Naive thymus-derived CD4-positive, alpha-beta T cell (primary cell): ENCODE data around the gene PODN. TPM values are rescaled to one million over a fixed set of nuclear protein-coding genes. Genes with fewer than 3 reads are reported as not detected.

ENCODE experiments used
- ATAC-seq: fragments of 150-1000 bp; cut with Tn5 transposase; 2 replicates; pipeline ENCODE4 v1.10.0; 2021; ENCODE audit warnings: mild to moderate bottlenecking, moderate library complexity
- CTCF ChIA-PET: fragments of 350-600 bp; sonication (Branson Sonifier 250); formaldehyde crosslinking; loops from one replicate; lab custom pipeline; 2021; ENCODE audit warnings: antibody characterized with exemption; lab: Charles Lee
- POLR2A ChIA-PET: fragments of 350-600 bp; sonication (Branson Sonifier 250); formaldehyde crosslinking; loops from one replicate; lab custom pipeline; 2021; ENCODE audit warnings: antibody characterized with exemption, inconsistent platforms; lab: Charles Lee
- DNase-seq, 9 donors: peaks; one replicate each; pipeline versions ENCODE4 v3.0.0 to v3.0.0-alpha.2; 2020 to 2022; ENCODE audit warnings: mixed read lengths in 1 of 9
- H3K27ac ChIP-seq: one replicate; pipeline ENCODE4 v1.7.0; 2013; ENCODE audit warnings: mild to moderate bottlenecking, low read depth, low read length, moderate library complexity
- H3K27me3 ChIP-seq, 2 donors: one replicate each; pipeline ENCODE4 v1.7.0; 2013; ENCODE audit warnings: low read length in 2 of 2, mild to moderate bottlenecking in 2 of 2, moderate library complexity in 2 of 2; ENCODE audit not compliant: control insufficient read depth in 2 of 2, insufficient read depth in 2 of 2
- H3K36me3 ChIP-seq, 3 experiments: 1 replicate in 2 of 3; 2 replicates in 1 of 3; pipeline ENCODE4 v1.7.0; 2013; ENCODE audit warnings: low read length in 3 of 3, mild to moderate bottlenecking in 3 of 3, moderate library complexity in 1 of 3; ENCODE audit not compliant: insufficient read depth in 3 of 3, control insufficient read depth in 2 of 3
- H3K4me1 ChIP-seq, 2 donors: one replicate each; pipeline ENCODE4 v1.7.0; 2013; ENCODE audit warnings: low read length in 2 of 2, mild to moderate bottlenecking in 2 of 2, moderate library complexity in 1 of 2; ENCODE audit not compliant: control insufficient read depth in 2 of 2, insufficient read depth in 2 of 2
- H3K4me3 ChIP-seq: 2 replicates; pipeline ENCODE4 v1.7.0; 2013; ENCODE audit warnings: mild to moderate bottlenecking, low read length
- H3K9me3 ChIP-seq, 3 experiments: 1 replicate in 2 of 3; 2 replicates in 1 of 3; pipeline ENCODE4 v1.7.0; 2013; ENCODE audit warnings: low read length in 3 of 3; ENCODE audit not compliant: control insufficient read depth in 2 of 3
- H3K27ac Mint-ChIP-seq, 9 donors: one replicate each; pipeline ENCODE4 v1.8.0; 2020 to 2022; ENCODE audit warnings: mixed read lengths in 9 of 9, mild to moderate bottlenecking in 8 of 9, moderate library complexity in 5 of 9, inconsistent platforms in 2 of 9
- H3K27me3 Mint-ChIP-seq, 5 donors: one replicate each; pipeline ENCODE4 v1.8.0; 2021 to 2022; ENCODE audit warnings: mixed read lengths in 5 of 5, mild to moderate bottlenecking in 1 of 5
- H3K36me3 Mint-ChIP-seq, 5 donors: one replicate each; pipeline ENCODE4 v1.8.0; 2020 to 2022; ENCODE audit warnings: mixed read lengths in 5 of 5, mild to moderate bottlenecking in 3 of 5, inconsistent platforms in 1 of 5
- H3K4me1 Mint-ChIP-seq, 7 donors: one replicate each; pipeline ENCODE4 v1.8.0; 2020 to 2022; ENCODE audit warnings: mixed read lengths in 7 of 7, mild to moderate bottlenecking in 3 of 7, inconsistent platforms in 1 of 7
- H3K4me3 Mint-ChIP-seq, 10 donors: one replicate each; pipeline ENCODE4 v1.8.0; 2020 to 2022; ENCODE audit warnings: mild to moderate bottlenecking in 10 of 10, mixed read lengths in 10 of 10, moderate library complexity in 6 of 10, inconsistent platforms in 2 of 10
- H3K9me3 Mint-ChIP-seq, 11 donors: one replicate each; pipeline ENCODE4 v1.8.0; 2020 to 2022; ENCODE audit warnings: mixed read lengths in 11 of 11, mild to moderate bottlenecking in 4 of 11, inconsistent platforms in 1 of 11, moderate library complexity in 1 of 11
- intact Hi-C, 2 donors: fragments of 100-400 bp; cut with micrococcal nuclease; formaldehyde crosslinking; loops; one replicate each; pipeline ENCODE4 v1.15.1; 2023
- polyA plus RNA-seq, 2 donors: library from polyadenylated mRNA; unstranded; fragments of 300-500 nt; fragmentation: Illumina TruSeq; gene quantifications; one replicate each; pipeline ENCODE4 v1.2.3, GENCODE V29; 2021
- total RNA-seq, 6 experiments: library from RNA in 5 of 6; stranded (reverse) in 5 of 6; gene quantifications; 1 replicate in 5 of 6; 2 replicates in 1 of 6; pipeline ENCODE4 v1.2.3 and lab custom pipeline; 2021 to 2026

Gene PODN
- total and polyA plus RNA-seq, 7 experiments from 2014 or later: 0.88 TPM; not detected in 6

- peaks cover 0 to 4% (median 0%) of the 10 kb centered on the region in 5 donors for H3K27me3 Mint-ChIP-seq
- intact Hi-C loops: no loop called here
- Histone ChIP-seq H3K9me3 (no peaks in the 10 kb centered on the region), H3K4me1 (no peaks in the 10 kb centered on the region), H3K4me3 (no peak overlapping the region), H3K36me3 (no peaks in the 10 kb centered on the region), H3K27me3 (no peaks in the 10 kb centered on the region), H3K27ac (no peak overlapping the region)
- ATAC-seq (no peak), DNase-seq (no peak)
- no peaks in the 10 kb centered on the region for H3K36me3 Mint-ChIP-seq
- H3K4me3 Mint-ChIP-seq: no peak overlapping the region
- CTCF ChIA-PET: no interaction called here
- peaks cover 5 to 25% (median 13%) of the 10 kb centered on the region in 7 donors for H3K4me1 Mint-ChIP-seq
- H3K27ac Mint-ChIP-seq: peak overlapping the region in 1 of 9 donors; percentile 38
- H3K9me3 Mint-ChIP-seq: peaks cover 0 to 1% (median 0%) of the 10 kb centered on the region in 11 donors
- POLR2A ChIA-PET: no interaction called here
These were observed 50.3 kb downstream of the PODN start for GRCh38 chr1:53112271-53112774.

GRCh38 chr1:53112861-53113260, 50.8 kb downstream of the PODN start:
- Histone ChIP-seq H3K4me3 (no peak overlapping the region), H3K27me3 (no peaks in the 10 kb centered on the region), H3K9me3 (no peaks in the 10 kb centered on the region), H3K36me3 (no peaks in the 10 kb centered on the region), H3K27ac (no peak overlapping the region), H3K4me1 (no peaks in the 10 kb centered on the region)
- Mint-ChIP-seq H3K4me1 (peaks cover 3 to 19% (median 9%) of the 10 kb centered on the region in 7 donors), H3K9me3 (peaks cover 0 to 1% (median 0%) of the 10 kb centered on the region in 11 donors), H3K36me3 (no peaks in the 10 kb centered on the region), H3K27me3 (peaks cover 0 to 4% (median 0%) of the 10 kb centered on the region in 5 donors), H3K27ac (no peak overlapping the region), H3K4me3 (no peak overlapping the region)
- ATAC-seq: no peak
- intact Hi-C loops: no loop called here
- CTCF ChIA-PET: no interaction called here
- POLR2A ChIA-PET: no interaction called here
- DNase-seq: no peak

- no peaks in the 10 kb centered on the region for H3K4me1 ChIP-seq
- Mint-ChIP-seq H3K9me3 (peaks cover 0 to 1% (median 0%) of the 10 kb centered on the region in 11 donors), H3K36me3 (no peaks in the 10 kb centered on the region), H3K4me1 (peaks cover 0 to 17% (median 9%) of the 10 kb centered on the region in 7 donors), H3K27ac (no peak overlapping the region), H3K4me3 (no peak overlapping the region), H3K27me3 (peaks cover 0 to 4% (median 0%) of the 10 kb centered on the region in 5 donors)
- H3K4me3 ChIP-seq: no peak overlapping the region
- ATAC-seq: no peak
- no peak for DNase-seq
- no peaks in the 10 kb centered on the region for H3K27me3 ChIP-seq
- H3K36me3 ChIP-seq: no peaks in the 10 kb centered on the region
- H3K9me3 ChIP-seq: no peaks in the 10 kb centered on the region
- POLR2A ChIA-PET: no interaction called here
- no peak overlapping the region for H3K27ac ChIP-seq
- CTCF ChIA-PET: no interaction called here
- intact Hi-C loops: no loop called here
These were observed 52.1 kb downstream of the PODN start for GRCh38 chr1:53114090-53114489.

GRCh38 chr1:53114581-53115400, 52.8 kb downstream of the PODN start:
- ChIA-PET POLR2A (no interaction called here), CTCF (no interaction called here)
- Mint-ChIP-seq H3K36me3 (no peaks in the 10 kb centered on the region), H3K9me3 (peaks cover 0 to 1% (median 0%) of the 10 kb centered on the region in 11 donors), H3K4me1 (peaks cover 0 to 13% (median 9%) of the 10 kb centered on the region in 7 donors), H3K27me3 (peaks cover 0 to 4% (median 0%) of the 10 kb centered on the region in 5 donors), H3K4me3 (no peak overlapping the region), H3K27ac (no peak overlapping the region)
- H3K36me3 ChIP-seq: no peaks in the 10 kb centered on the region
- H3K4me1 ChIP-seq: no peaks in the 10 kb centered on the region
- ATAC-seq (no peak), DNase-seq (no peak)
- H3K9me3 ChIP-seq: no peaks in the 10 kb centered on the region
- no peak overlapping the region for H3K4me3 ChIP-seq
- intact Hi-C loops: no loop called here
- no peak overlapping the region for H3K27ac ChIP-seq
- no peaks in the 10 kb centered on the region for H3K27me3 ChIP-seq

GRCh38 chr1:53115403-53116306, 53.6 kb downstream of the PODN start:
- Mint-ChIP-seq H3K4me1 (peaks cover 0 to 12% (median 8%) of the 10 kb centered on the region in 7 donors), H3K27ac (no peak overlapping the region), H3K36me3 (no peaks in the 10 kb centered on the region), H3K4me3 (no peak overlapping the region), H3K27me3 (peaks cover 0 to 9% (median 0%) of the 10 kb centered on the region in 5 donors), H3K9me3 (peaks cover 0 to 1% (median 0%) of the 10 kb centered on the region in 11 donors)
- intact Hi-C loops: no loop called here
- Histone ChIP-seq H3K27me3 (no peaks in the 10 kb centered on the region), H3K4me1 (no peaks in the 10 kb centered on the region), H3K9me3 (no peaks in the 10 kb centered on the region), H3K4me3 (no peak overlapping the region), H3K36me3 (no peaks in the 10 kb centered on the region), H3K27ac (no peak overlapping the region)
- no peak for ATAC-seq
- POLR2A ChIA-PET: no interaction called here
- CTCF ChIA-PET: no interaction called here
- DNase-seq: no peak

GRCh38 chr1:53116307-53116810, 54.3 kb downstream of the PODN start:
- no peaks in the 10 kb centered on the region for H3K36me3 ChIP-seq
- no peak overlapping the region for H3K4me3 ChIP-seq
- no peaks in the 10 kb centered on the region for H3K27me3 ChIP-seq
- ChIA-PET POLR2A (no interaction called here), CTCF (no interaction called here)
- Mint-ChIP-seq H3K4me1 (peaks cover 0 to 6% (median under 1%) of the 10 kb centered on the region in 7 donors), H3K9me3 (no peaks in the 10 kb centered on the region), H3K27me3 (peaks cover 0 to 12% (median 0%) of the 10 kb centered on the region in 5 donors), H3K27ac (no peak overlapping the region), H3K4me3 (no peak overlapping the region), H3K36me3 (no peaks in the 10 kb centered on the region)
- no peak for ATAC-seq
- H3K9me3 ChIP-seq: no peaks in the 10 kb centered on the region
- no peak overlapping the region for H3K27ac ChIP-seq
- intact Hi-C loops: no loop called here
- H3K4me1 ChIP-seq: no peaks in the 10 kb centered on the region
- no peak for DNase-seq
